Measurements from ENCODE around the gene SPEM3. TPM values are rescaled to one million over a fixed set of nuclear protein-coding genes. Genes with fewer than 3 reads are reported as not detected.

The SPEM3 gene
- total and polyA plus RNA-seq, 12 donors, result not detected

- Histone ChIP-seq H3K27me3 (no peaks in the 10 kb centered on the region), H3K9me3 (replicated peaks in 1 of 3) (no peaks in the 10 kb centered on the region), H3K4me1 (replicated peaks in 1 of 2) (peaks cover 7 to 15% of the 10 kb centered on the region in 2 donors), H3K27ac (peak overlapping the region in 3 of 5 donors; percentile 86 to 93 (median 89)), H3K36me3 (replicated peaks in 1 of 2) (no peaks in the 10 kb centered on the region), H3K4me3 (peak overlapping the region in 3 of 4 donors; percentile 11 to 88 (median 29))
- 17 to 36% (median 18%) methylated on average over 9 to 38 of the region's 38 CpGs for WGBS, 4 donors
- DNase-seq, result peak in 1 of 7 donors; percentile 31
- no peak for TF ChIP-seq POLR2A (IDR thresholded peaks at IDR 0.05)
- TF ChIP-seq, protein P1, sequence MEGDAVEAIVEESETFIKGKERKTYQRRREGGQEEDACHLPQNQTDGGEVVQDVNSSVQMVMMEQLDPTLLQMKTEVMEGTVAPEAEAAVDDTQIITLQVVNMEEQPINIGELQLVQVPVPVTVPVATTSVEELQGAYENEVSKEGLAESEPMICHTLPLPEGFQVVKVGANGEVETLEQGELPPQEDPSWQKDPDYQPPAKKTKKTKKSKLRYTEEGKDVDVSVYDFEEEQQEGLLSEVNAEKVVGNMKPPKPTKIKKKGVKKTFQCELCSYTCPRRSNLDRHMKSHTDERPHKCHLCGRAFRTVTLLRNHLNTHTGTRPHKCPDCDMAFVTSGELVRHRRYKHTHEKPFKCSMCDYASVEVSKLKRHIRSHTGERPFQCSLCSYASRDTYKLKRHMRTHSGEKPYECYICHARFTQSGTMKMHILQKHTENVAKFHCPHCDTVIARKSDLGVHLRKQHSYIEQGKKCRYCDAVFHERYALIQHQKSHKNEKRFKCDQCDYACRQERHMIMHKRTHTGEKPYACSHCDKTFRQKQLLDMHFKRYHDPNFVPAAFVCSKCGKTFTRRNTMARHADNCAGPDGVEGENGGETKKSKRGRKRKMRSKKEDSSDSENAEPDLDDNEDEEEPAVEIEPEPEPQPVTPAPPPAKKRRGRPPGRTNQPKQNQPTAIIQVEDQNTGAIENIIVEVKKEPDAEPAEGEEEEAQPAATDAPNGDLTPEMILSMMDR (IDR thresholded peaks at IDR 0.05), result no peak
- intact Hi-C loops (cut with DNase I), result no loop called here
Measured at GRCh38 chr17:7405350-7406234, 23.1 kb upstream of the SPEM3 start.

- H3K27ac ChIP-seq, result peak overlapping the region in 1 of 5 donors; percentile 89
- H3K9me3 ChIP-seq (replicated peaks in 1 of 3), result no peaks in the 10 kb centered on the region
- H3K27me3 ChIP-seq, result no peaks in the 10 kb centered on the region
- no peaks in the 10 kb centered on the region for H3K36me3 ChIP-seq (replicated peaks in 1 of 2)
- DNase-seq, result no peak
- peaks cover 7 to 15% of the 10 kb centered on the region in 2 donors for H3K4me1 ChIP-seq (replicated peaks in 1 of 2)
- WGBS, 4 donors, result 68 to 83% (median 73%) methylated on average over 9 to 12 of the region's 12 CpGs
- TF ChIP-seq POLR2A (IDR thresholded peaks at IDR 0.05), result no peak
- TF ChIP-seq, protein P1 (IDR thresholded peaks at IDR 0.05), result no peak
- intact Hi-C loops (cut with DNase I), result no loop called here
- H3K4me3 ChIP-seq, result no peak overlapping the region
Measured at GRCh38 chr17:7406235-7406825, 22.3 kb upstream of the SPEM3 start.

- no peak for DNase-seq
- Histone ChIP-seq H3K4me3 (no peak overlapping the region), H3K36me3 (replicated peaks in 1 of 2) (no peaks in the 10 kb centered on the region), H3K27me3 (no peaks in the 10 kb centered on the region), H3K27ac (no peak overlapping the region), H3K9me3 (replicated peaks in 1 of 3) (no peaks in the 10 kb centered on the region), H3K4me1 (replicated peaks in 1 of 2) (peaks cover 7 to 15% of the 10 kb centered on the region in 2 donors)
- 87 to 94% (median 92%) methylated on average over 13 of the region's 13 CpGs for WGBS, 4 donors
- intact Hi-C loops (cut with DNase I), result no loop called here
- TF ChIP-seq, protein P1 (IDR thresholded peaks at IDR 0.05), result no peak
- no peak for TF ChIP-seq POLR2A (IDR thresholded peaks at IDR 0.05)
Measured at GRCh38 chr17:7407082-7407481, 21.6 kb upstream of the SPEM3 start.

DNA sequence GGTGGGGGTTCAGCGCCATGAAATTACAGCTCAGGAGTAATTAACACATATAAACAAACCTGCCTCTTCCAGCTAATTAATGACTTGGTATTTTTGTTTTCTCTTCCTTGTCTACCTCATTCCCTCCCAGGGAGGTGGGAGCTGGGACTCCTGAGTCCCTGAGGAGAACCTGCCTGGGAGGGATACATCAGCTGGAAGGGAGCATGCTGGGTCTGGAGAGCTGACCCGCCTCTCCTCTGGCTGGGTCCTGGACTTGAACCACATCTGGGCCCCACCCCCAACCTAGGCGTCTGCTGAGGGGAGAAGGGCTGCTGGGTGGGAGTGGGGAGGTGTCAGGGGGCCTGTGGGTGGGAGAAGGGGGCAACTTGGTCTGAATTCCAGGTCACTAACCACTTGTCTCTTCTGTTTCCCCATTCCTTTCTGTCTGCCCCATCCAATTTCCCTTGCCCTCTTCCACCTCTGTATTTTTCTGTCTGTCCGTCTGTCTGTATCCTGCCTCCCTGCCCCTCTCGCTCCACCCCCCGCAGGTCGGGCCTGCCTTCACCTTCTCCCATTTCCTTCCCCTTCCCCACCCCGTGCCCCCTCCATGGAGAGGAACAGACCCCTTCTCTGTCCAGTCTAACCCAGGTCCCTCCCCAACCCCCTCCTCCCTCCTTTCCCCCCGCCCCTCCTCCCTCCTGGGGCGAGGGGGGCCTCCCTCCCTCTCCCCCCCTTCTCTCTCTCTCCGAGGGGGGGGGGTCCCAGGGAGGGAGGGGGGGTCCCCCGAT lies 21.0 kb upstream of the SPEM3 start, which contains the start of gene NLGN2:
Gene NLGN2 (plus strand): TSS at position 361 of the 767 bp plus-strand sequence. CDS start 411 bp downstream, outside the sequence.
- no peaks in the 10 kb centered on the region for H3K36me3 ChIP-seq (replicated peaks in 1 of 2)
- 54 to 70% (median 68%) methylated on average over 8 to 12 of the region's 12 CpGs for WGBS, 4 donors
- no peaks in the 10 kb centered on the region for H3K27me3 ChIP-seq
- no peak within 1 kb of the TSS for H3K4me3 ChIP-seq
- no peaks in the 10 kb centered on the region for H3K9me3 ChIP-seq (replicated peaks in 1 of 3)
- DNase-seq, result no peak
- H3K4me1 ChIP-seq (replicated peaks in 1 of 2), result peaks cover 7 to 13% of the 10 kb centered on the region in 2 donors
- no peak within 1 kb of the TSS for H3K27ac ChIP-seq
- intact Hi-C loops (cut with DNase I), result no loop called here
- no peak for TF ChIP-seq POLR2A (IDR thresholded peaks at IDR 0.05)
- TF ChIP-seq, protein P1 (IDR thresholded peaks at IDR 0.05), result no peak
